Body of pancreas (tissue), 4 donors: ENCODE data around the gene DLG1. TPM values are rescaled to one million over a fixed set of nuclear protein-coding genes. Genes with fewer than 3 reads are reported as not detected.

Experiments used
- ATAC-seq: fragments of 150-250 bp; one replicate; pipeline ENCODE4 v1.9.1; 2016
- DNase-seq, 4 donors: peaks; one replicate each; pipeline ENCODE4 v3.0.0-alpha.2; 2019
- H3K27ac ChIP-seq, 4 donors: fragments of 200-600 bp; sonication (generic); 1 replicate in 3 of 4; 2 replicates in 1 of 4; pipeline versions ENCODE4 v1.5.1 to v1.6.1; 2016 to 2019; ENCODE audit warnings: mild to moderate bottlenecking in 1 of 4, mixed read lengths in 1 of 4, moderate library complexity in 1 of 4
- H3K27me3 ChIP-seq, 2 donors: fragments of 200-600 bp; sonication (generic); one replicate each; pipeline ENCODE4 v1.6.0; 2016; ENCODE audit warnings: mild to moderate bottlenecking in 1 of 2
- H3K36me3 ChIP-seq, 2 donors: fragments of 200-600 bp; sonication (generic); replicated peaks in 1 of 2; 2 replicates each; pipeline ENCODE4 v1.5.1; 2016; ENCODE audit warnings: low read depth in 2 of 2; ENCODE audit not compliant: insufficient read depth in 1 of 2
- H3K4me1 ChIP-seq: fragments of 200-600 bp; sonication (generic); one replicate; pipeline ENCODE4 v1.6.0; 2016
- H3K4me3 ChIP-seq, 2 donors: fragments of 200-600 bp; sonication (generic); 1 replicate in 1 of 2; 2 replicates in 1 of 2; pipeline ENCODE4 v1.5.1; 2016 to 2019
- H3K9me3 ChIP-seq, 3 donors: fragments of 200-600 bp; sonication (generic); 1 replicate in 2 of 3; 2 replicates in 1 of 3; pipeline ENCODE4 v1.5.1; 2016
- POLR2A ChIP-seq, 3 donors: fragments of 450-650 bp; IDR thresholded peaks; one replicate each; pipeline ENCODE4 v1.6.1; 2016; ENCODE audit warnings: antibody characterized with exemption in 3 of 3, mild to moderate bottlenecking in 2 of 3
- WGBS, 2 donors: methylation state at CpG; one replicate each; pipeline ENCODE4 v1.1.5; 2017; 5-methylcytosine and 5-hydroxymethylcytosine counted together
- intact Hi-C: fragments of 100-400 bp; cut with DNase I; formaldehyde crosslinking; loops from one replicate; pipeline ENCODE4 v1.15.1; 2023
- total RNA-seq, 2 donors: library from RNA; depleted of rRNA; stranded (reverse); fragments of >200 nt; gene quantifications; one replicate each; pipeline ENCODE4 v1.1.0, GENCODE V29; 2016
- TF ChIP-seq, protein P1 (sequence below), 7 experiments: fragments of 450-650 bp in 4 of 7; fragments of 200-600 bp in 3 of 7; sonication (generic) in 3 of 7; IDR thresholded peaks; one replicate each; pipeline ENCODE4 v1.5.1; 2016 to 2019; ENCODE audit warnings: antibody characterized with exemption in 7 of 7

DLG1 gene
- total RNA-seq, 2 donors from 2014 or later, result 45.8 to 48.8 TPM

DNA sequence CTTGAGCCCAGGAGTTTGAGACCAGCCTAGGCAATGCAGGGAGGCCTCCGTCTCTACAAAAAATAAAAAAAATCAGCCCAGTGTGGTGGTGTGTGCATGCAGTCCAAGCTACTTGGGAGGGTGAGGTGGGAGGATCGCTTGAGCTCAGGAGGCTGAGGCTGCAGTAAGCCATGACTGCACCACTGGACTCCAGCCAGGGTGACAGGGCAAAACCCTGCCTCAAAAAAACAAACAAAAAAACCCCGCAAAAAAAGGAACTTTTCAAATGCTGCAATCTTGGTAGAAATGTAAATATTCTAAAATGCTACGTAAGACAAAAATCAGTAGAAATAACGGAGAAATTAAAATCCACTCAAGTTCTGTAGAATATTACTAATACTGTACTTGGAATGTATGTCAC is 160.7 kb downstream of the DLG1 start:
- H3K9me3 ChIP-seq, result no peaks in the 10 kb centered on the region
- WGBS, 2 donors, result 88 to 94% methylated on average over 5 of the region's 5 CpGs

DNA sequence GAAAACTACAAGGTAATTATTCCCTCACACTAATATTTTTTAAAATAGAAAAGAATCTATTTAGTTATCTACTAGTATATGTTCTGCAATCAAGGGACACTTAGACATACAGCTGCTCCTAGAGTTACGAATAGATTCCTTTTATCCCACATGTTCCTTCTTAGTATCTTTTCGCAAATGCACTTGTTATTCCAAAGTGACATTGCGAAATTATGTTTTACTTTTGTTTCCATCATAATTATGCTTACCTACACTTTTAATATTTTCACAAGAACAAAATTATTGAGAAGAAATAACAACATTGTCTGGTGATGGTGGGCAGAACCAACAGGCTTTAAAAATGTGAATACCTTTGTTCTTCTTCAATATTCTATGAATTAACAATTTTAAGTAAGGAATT is 161.7 kb downstream of the DLG1 start:
- no peak overlapping the region for H3K4me3 ChIP-seq
- H3K27me3 ChIP-seq, result no peaks in the 10 kb centered on the region
- DNase-seq, result no peak
- WGBS, 2 donors, result 96 to 98% methylated on average over 3 of the region's 3 CpGs
- peaks cover 4% of the 10 kb centered on the region for H3K4me1 ChIP-seq
- TF ChIP-seq, protein P1, sequence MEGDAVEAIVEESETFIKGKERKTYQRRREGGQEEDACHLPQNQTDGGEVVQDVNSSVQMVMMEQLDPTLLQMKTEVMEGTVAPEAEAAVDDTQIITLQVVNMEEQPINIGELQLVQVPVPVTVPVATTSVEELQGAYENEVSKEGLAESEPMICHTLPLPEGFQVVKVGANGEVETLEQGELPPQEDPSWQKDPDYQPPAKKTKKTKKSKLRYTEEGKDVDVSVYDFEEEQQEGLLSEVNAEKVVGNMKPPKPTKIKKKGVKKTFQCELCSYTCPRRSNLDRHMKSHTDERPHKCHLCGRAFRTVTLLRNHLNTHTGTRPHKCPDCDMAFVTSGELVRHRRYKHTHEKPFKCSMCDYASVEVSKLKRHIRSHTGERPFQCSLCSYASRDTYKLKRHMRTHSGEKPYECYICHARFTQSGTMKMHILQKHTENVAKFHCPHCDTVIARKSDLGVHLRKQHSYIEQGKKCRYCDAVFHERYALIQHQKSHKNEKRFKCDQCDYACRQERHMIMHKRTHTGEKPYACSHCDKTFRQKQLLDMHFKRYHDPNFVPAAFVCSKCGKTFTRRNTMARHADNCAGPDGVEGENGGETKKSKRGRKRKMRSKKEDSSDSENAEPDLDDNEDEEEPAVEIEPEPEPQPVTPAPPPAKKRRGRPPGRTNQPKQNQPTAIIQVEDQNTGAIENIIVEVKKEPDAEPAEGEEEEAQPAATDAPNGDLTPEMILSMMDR (IDR thresholded peaks at IDR 0.05), result no peak
- no peak for TF ChIP-seq POLR2A (IDR thresholded peaks at IDR 0.05)
- no peak for ATAC-seq
- peaks cover 0 to 10% of the 10 kb centered on the region in 2 donors for H3K36me3 ChIP-seq
- no peak overlapping the region for H3K27ac ChIP-seq
- intact Hi-C loops, result loop anchor here (10.0 kb wide), 1 partner anchor 752 kb away; no protein-coding TSS in a partner anchor
- no peaks in the 10 kb centered on the region for H3K9me3 ChIP-seq

More for the DNA sequence above, 160.7 kb downstream of the DLG1 start:
- Histone ChIP-seq H3K4me3 (no peak overlapping the region), H3K36me3 (peaks cover 0 to 10% of the 10 kb centered on the region in 2 donors), H3K27me3 (no peaks in the 10 kb centered on the region), H3K4me1 (peaks cover 4% of the 10 kb centered on the region), H3K27ac (no peak overlapping the region)
- ATAC-seq (no peak), DNase-seq (peak in 2 of 4 donors; percentile 16 to 30)
- TF ChIP-seq POLR2A (IDR thresholded peaks at IDR 0.05), result no peak
- TF ChIP-seq, protein P1 (IDR thresholded peaks at IDR 0.05), result no peak
- intact Hi-C loops, result loop anchor here (10.0 kb wide), 1 partner anchor 753 kb away; no protein-coding TSS in a partner anchor

DNA sequence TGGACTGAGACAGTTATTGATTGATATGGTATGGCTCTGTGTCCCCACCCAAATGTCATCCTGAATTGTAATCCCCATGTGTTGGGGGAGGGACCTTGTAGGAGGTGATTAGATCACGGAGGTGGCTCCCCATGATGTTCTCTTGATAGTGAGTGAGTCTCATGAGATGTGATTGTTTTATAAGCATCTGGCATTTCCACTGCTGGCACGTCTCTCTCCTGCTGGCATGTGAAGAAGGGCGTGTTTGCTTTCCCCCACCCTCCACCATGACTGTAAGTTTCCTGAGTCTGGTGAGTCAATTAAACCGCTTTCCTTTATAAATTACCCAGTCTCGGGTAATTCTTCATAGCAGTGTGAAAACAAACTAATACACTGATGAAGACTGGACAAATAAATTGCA is 163.2 kb downstream of the DLG1 start:
- TF ChIP-seq, protein P1 (IDR thresholded peaks at IDR 0.05), result no peak
- TF ChIP-seq POLR2A (IDR thresholded peaks at IDR 0.05), result no peak
- DNase-seq (no peak), ATAC-seq (no peak)
- 97 to 99% methylated on average over 5 of the region's 5 CpGs for WGBS, 2 donors
- H3K4me3 ChIP-seq, result no peak overlapping the region
- H3K27me3 ChIP-seq, result no peaks in the 10 kb centered on the region
- intact Hi-C loops, result loop anchor here (10.0 kb wide), 1 partner anchor 750 kb away; no protein-coding TSS in a partner anchor
- peaks cover 0 to 12% of the 10 kb centered on the region in 2 donors for H3K36me3 ChIP-seq
- H3K27ac ChIP-seq, result no peak overlapping the region
- peaks cover 4% of the 10 kb centered on the region for H3K4me1 ChIP-seq
- H3K9me3 ChIP-seq, result no peaks in the 10 kb centered on the region

DNA sequence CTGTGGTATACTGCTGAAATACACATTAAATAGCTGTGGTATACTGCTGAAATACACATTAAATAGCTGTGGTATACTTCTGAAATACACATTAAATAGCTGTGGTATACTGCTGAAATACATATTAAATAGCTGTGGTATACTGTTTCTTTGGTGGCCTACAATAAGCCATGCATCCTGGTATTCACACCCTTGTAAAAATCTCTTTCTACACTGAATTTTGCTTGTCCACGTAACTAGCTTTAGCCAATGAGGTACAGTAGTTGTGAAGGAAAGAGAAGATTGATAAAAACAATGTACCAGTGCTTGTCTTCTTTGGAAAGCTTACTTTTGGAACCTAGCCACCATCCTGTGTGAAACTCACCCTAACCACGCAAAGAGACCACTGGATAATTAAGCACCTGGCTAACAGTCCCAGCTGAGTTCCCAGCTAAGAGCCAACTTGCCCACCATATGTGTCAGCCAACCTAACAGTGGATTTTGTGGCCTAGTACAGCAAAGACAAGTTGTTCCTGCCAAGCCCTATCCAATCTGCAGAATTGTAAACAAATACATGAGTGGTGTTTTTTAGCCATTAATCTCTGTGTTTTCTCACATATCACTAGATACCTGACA is 165.4 kb downstream of the DLG1 start:
- 92 to 98% methylated on average over 2 of the region's 2 CpGs for WGBS, 2 donors
- peaks cover 0 to 11% of the 10 kb centered on the region in 2 donors for H3K36me3 ChIP-seq

More for the DNA sequence above, 165.4 kb downstream of the DLG1 start:
- Histone ChIP-seq H3K4me3 (no peak overlapping the region), H3K4me1 (peaks cover 4% of the 10 kb centered on the region), H3K27ac (no peak overlapping the region), H3K9me3 (no peaks in the 10 kb centered on the region), H3K27me3 (no peaks in the 10 kb centered on the region)
- DNase-seq (no peak), ATAC-seq (no peak)
- no peak for TF ChIP-seq POLR2A (IDR thresholded peaks at IDR 0.05)
- TF ChIP-seq, protein P1 (IDR thresholded peaks at IDR 0.05), result no peak
- intact Hi-C loops, result loop anchor here (10.0 kb wide), 1 partner anchor 748 kb away; no protein-coding TSS in a partner anchor
